SK-N-SH (cell line): Measurements from ENCODE around the gene GABRR2. TPM values are rescaled to one million over a fixed set of nuclear protein-coding genes. Genes with fewer than 3 reads are reported as not detected.
A peak's percentile ranks its signal among the peaks of the same experiment; 100 is the strongest.

ENCODE experiments used
- CTCF ChIA-PET: fragments of 300-600, 350-600 bp; formaldehyde crosslinking; extraction: SDS; loops from one replicate; lab custom pipeline; 2021; lab: Yijun Ruan, JAX
- POLR2A ChIA-PET: fragments of 350-600 bp; sonication (Branson Sonifier 250); formaldehyde crosslinking; extraction: SDS; loops from one replicate; lab custom pipeline; 2020; ENCODE audit warnings: antibody characterized with exemption, inconsistent platforms; lab: Yijun Ruan, JAX
- DNase-seq: peaks from one replicate; pipeline ENCODE4 v3.0.0; 2012
- H2AFZ ChIP-seq: fragments of 200-600 bp; sonication (generic); 2 replicates; pipeline ENCODE4 v1.8.1; 2016; ENCODE audit warnings: antibody characterized with exemption, mild to moderate bottlenecking, low read depth
- H3F3A ChIP-seq: fragments of 200-600 bp; sonication (generic); replicated peaks from 2 replicates; pipeline ENCODE3; 2016; ENCODE audit warnings: antibody characterized with exemption, mild to moderate bottlenecking; ENCODE audit not compliant: insufficient read depth
- H3K27ac ChIP-seq, 2 experiments: fragments of 200-500 bp in 1 of 2; fragments of 200-600 bp in 1 of 2; sonication (Bioruptor generic) in 1 of 2; sonication (generic), shearing (Covaris generic) in 1 of 2; 2 replicates each; pipeline versions ENCODE4 v1.5.1 to v1.6.1; 2014 to 2016; ENCODE audit warnings: low read depth in 2 of 2, inconsistent platforms in 1 of 2, low read length in 1 of 2, mild to moderate bottlenecking in 1 of 2, mixed read lengths in 1 of 2
- H3K27me3 ChIP-seq: fragments of 200-600 bp; sonication (generic), shearing (Covaris generic); 2 replicates; pipeline ENCODE4 v1.6.1; 2016; ENCODE audit warnings: mixed run types; ENCODE audit not compliant: insufficient read depth
- H3K36me3 ChIP-seq, 2 experiments: fragments of 200-500 bp in 1 of 2; fragments of 200-600 bp in 1 of 2; sonication (Bioruptor generic) in 1 of 2; sonication (generic) in 1 of 2; replicated peaks in 1 of 2; 2 replicates each; pipeline versions ENCODE3 to v1.5.1; 2014 to 2016; ENCODE audit warnings: low read length in 1 of 2, mild to moderate bottlenecking in 1 of 2; ENCODE audit not compliant: insufficient read depth in 2 of 2, control insufficient read depth in 1 of 2
- H3K4me1 ChIP-seq, 2 experiments: fragments of 200-500 bp in 1 of 2; fragments of 200-600 bp in 1 of 2; sonication (Bioruptor generic) in 1 of 2; sonication (generic), shearing (Covaris generic) in 1 of 2; 2 replicates each; pipeline versions ENCODE4 v1.5.1 to v1.6.1; 2014 to 2016; ENCODE audit warnings: low read depth in 1 of 2, low read length in 1 of 2, mixed run types in 1 of 2; ENCODE audit not compliant: insufficient read depth in 2 of 2, control insufficient read depth in 1 of 2
- H3K4me2 ChIP-seq: fragments of 200-600 bp; sonication (generic), shearing (Covaris generic); 2 replicates; pipeline ENCODE4 v1.6.1; 2017; ENCODE audit warnings: mixed run types
- H3K4me3 ChIP-seq, 2 experiments: fragments of 200-500 bp in 1 of 2; fragments of 200-600 bp in 1 of 2; sonication (Bioruptor generic) in 1 of 2; sonication (generic), shearing (Covaris generic) in 1 of 2; 2 replicates each; pipeline versions ENCODE4 v1.5.1 to v1.8.1; 2014 to 2016; ENCODE audit warnings: low read depth in 2 of 2, inconsistent platforms in 1 of 2, low read length in 1 of 2, mild to moderate bottlenecking in 1 of 2, mixed read lengths in 1 of 2, moderate library complexity in 1 of 2
- H3K79me2 ChIP-seq: fragments of 200-600 bp; sonication (generic); 2 replicates; pipeline ENCODE4 v1.8.1; 2017; ENCODE audit warnings: mild to moderate bottlenecking; ENCODE audit not compliant: insufficient read depth
- H3K9ac ChIP-seq: fragments of 200-600 bp; sonication (generic); 2 replicates; pipeline ENCODE4 v1.6.1; 2017; ENCODE audit warnings: mixed run types
- H3K9me2 ChIP-seq: fragments of 200-600 bp; sonication (generic); 2 replicates; pipeline ENCODE4 v1.6.1; 2017; ENCODE audit warnings: mixed run types
- H3K9me3 ChIP-seq: fragments of 200-600 bp; sonication (generic); 2 replicates; pipeline ENCODE4 v1.6.1; 2017; ENCODE audit warnings: mixed run types, mild to moderate bottlenecking, moderate library complexity
- H4K20me1 ChIP-seq: fragments of 200-600 bp; sonication (generic); 2 replicates; pipeline ENCODE4 v1.6.1; 2017; ENCODE audit warnings: mild to moderate bottlenecking, mixed run types; ENCODE audit not compliant: insufficient read depth
- CHD2 ChIP-seq: fragments of 150-350 bp; IDR thresholded peaks from 2 replicates; pipeline ENCODE4 v1.6.1; 2018; ENCODE audit warnings: low read length; ENCODE audit not compliant: partially characterized antibody
- ELF1 ChIP-seq: IDR thresholded peaks from 2 replicates; pipeline ENCODE4 v1.4.0; 2012
- FOXM1 ChIP-seq: IDR thresholded peaks from 2 replicates; pipeline ENCODE4 v1.4.0; 2012; ENCODE audit warnings: low read depth, mild to moderate bottlenecking
- GATA2 ChIP-seq: sonication (generic); formaldehyde crosslinking; IDR thresholded peaks from 2 replicates; pipeline ENCODE4 v1.5.0; 2020; ENCODE audit warnings: mild to moderate bottlenecking, missing genetic modification reagents
- POLR2AphosphoS5 ChIP-seq: IDR thresholded peaks from 2 replicates; pipeline ENCODE4 v1.6.1; 2012; ENCODE audit warnings: low read depth, low read length
- RAD21 ChIP-seq: IDR thresholded peaks from 2 replicates; pipeline ENCODE4 v1.6.1; 2012; ENCODE audit warnings: mild to moderate bottlenecking, low read length
- REST ChIP-seq: IDR thresholded peaks from 2 replicates; pipeline ENCODE4 v1.6.1; 2012; ENCODE audit warnings: mild to moderate bottlenecking, low read depth, low read length, moderate library complexity
- RFX5 ChIP-seq: IDR thresholded peaks from 2 replicates; pipeline ENCODE4 v1.6.1; 2012; ENCODE audit warnings: mild to moderate bottlenecking, improper control_type of control experiment, low read length
- SIN3A ChIP-seq: IDR thresholded peaks from 2 replicates; pipeline ENCODE4 v1.6.1; 2012; ENCODE audit warnings: low read depth, mild to moderate bottlenecking, low read length, moderate library complexity, borderline replicate concordance
- SMC3 ChIP-seq: IDR thresholded peaks from 2 replicates; pipeline ENCODE4 v1.6.1; 2012; ENCODE audit warnings: low read depth, low read length, improper control_type of control experiment
- TAF1 ChIP-seq: IDR thresholded peaks from 2 replicates; pipeline ENCODE4 v1.6.1; 2012; ENCODE audit warnings: low read depth, mild to moderate bottlenecking, low read length, moderate library complexity, borderline replicate concordance
- USF1 ChIP-seq: IDR thresholded peaks from 2 replicates; pipeline ENCODE4 v1.4.0; 2012; ENCODE audit warnings: low read depth, borderline replicate concordance
- ZBTB33 ChIP-seq: IDR thresholded peaks from 2 replicates; pipeline ENCODE4 v1.4.0; 2012; ENCODE audit warnings: low read depth, borderline replicate concordance
- WGBS: methylation state at CpG from one replicate; pipeline ENCODE4 v1.1.6; 2017; ENCODE audit warnings: low lambda C conversion rate; 5-methylcytosine and 5-hydroxymethylcytosine counted together
- polyA plus RNA-seq, 3 experiments: library from polyadenylated mRNA; depleted of rRNA; stranded (reverse); fragments of >200 nt; gene quantifications; 2 replicates each; pipeline ENCODE4 v1.2.3, GENCODE V29; 2012

Gene GABRR2
- polyA plus RNA-seq, 1 of the 3 experiments (the other 2 are of a cell fraction): 0.18 TPM

GRCh38 chr6:89284081-89284480 is 31.0 kb downstream of the GABRR2 start (continued):
- TF ChIP-seq REST (no peak), GATA2 (no peak), RFX5 (no peak), ELF1 (no peak), CHD2 (no peak)

- H3K4me2 ChIP-seq: no peak overlapping the region
- no peak overlapping the region for H3K4me3 ChIP-seq
- no peaks in the 10 kb centered on the region for H3K9me3 ChIP-seq
- no peaks in the 10 kb centered on the region for H3F3A ChIP-seq
- DNase-seq: no peak
- no peaks in the 10 kb centered on the region for H3K36me3 ChIP-seq
- CTCF ChIA-PET: interaction anchor here (0.9 to 1.5 kb wide), 3 partner anchors 12 to 133 kb away, joined by 3 to 6 read pairs (median 3); no protein-coding TSS in a partner anchor
- H3K27me3 ChIP-seq: no peaks in the 10 kb centered on the region
- no peaks in the 10 kb centered on the region for H3K79me2 ChIP-seq
- TF ChIP-seq USF1 (no peak), FOXM1 (no peak)
- TF ChIP-seq, all 33 proteins: peak for 0
- no peaks in the 10 kb centered on the region for H4K20me1 ChIP-seq
- no peak overlapping the region for H3K27ac ChIP-seq
- no peak overlapping the region for H2AFZ ChIP-seq
- H3K9ac ChIP-seq: no peak overlapping the region
- 72% methylated on average over 3 of the region's 9 CpGs for WGBS
- POLR2A ChIA-PET: no interaction called here
- H3K4me1 ChIP-seq: no peaks in the 10 kb centered on the region
- H3K9me2 ChIP-seq: no peaks in the 10 kb centered on the region
Measured at GRCh38 chr6:89282749-89283148, 32.4 kb downstream of the GABRR2 start.

GRCh38 chr6:89281779-89282246 is 33.3 kb downstream of the GABRR2 start:
- Histone ChIP-seq H3K27ac (no peak overlapping the region), H3K79me2 (no peaks in the 10 kb centered on the region), H3K4me3 (no peak overlapping the region), H3K9ac (no peak overlapping the region), H3K9me2 (no peaks in the 10 kb centered on the region), H4K20me1 (no peaks in the 10 kb centered on the region), H3K4me2 (no peak overlapping the region), H3K27me3 (no peaks in the 10 kb centered on the region), H3K9me3 (no peaks in the 10 kb centered on the region), H3K36me3 (no peaks in the 10 kb centered on the region), H2AFZ (no peak overlapping the region), H3F3A (no peaks in the 10 kb centered on the region), H3K4me1 (no peaks in the 10 kb centered on the region)
- DNase-seq: peak; percentile 65
- ChIA-PET POLR2A (no interaction called here), CTCF (interaction anchor here (0.9 to 1.5 kb wide), 5 partner anchors 11 to 132 kb away, joined by 3 to 6 read pairs (median 3); no protein-coding TSS in a partner anchor)
- WGBS: 66% methylated on average over 10 of the region's 10 CpGs
- TF ChIP-seq SIN3A (no peak), ZBTB33 (no peak), REST (peak; percentile 88), USF1 (no peak), TAF1 (no peak), SMC3 (peak; percentile 18; the same call in 1 of the 2 replicates), POLR2AphosphoS5 (no peak), RAD21 (peak; percentile 41)
